ENCODE results near the gene KCNAB1. TPM values are rescaled to one million over a fixed set of nuclear protein-coding genes. Genes with fewer than 3 reads are reported as not detected.

KCNAB1 gene
- total and polyA plus RNA-seq, 2 of the 8 experiments (the other 6 are each of a cell fraction or from before 2014, with no cell fraction given), result 0.51 to 2.3 TPM

Other genes starting within 250 kb of the KCNAB1 start
- 161 and 175 TPM in 2 replicates for gene GMPS, start 249.9 kb upstream of the KCNAB1 start, total RNA-seq (2021; fragmentation: NEBNext Ultra II Directional; extraction: Animal tissue kit (Norgen Biotek cat#: 25700))
- gene GMPS, start 249.9 kb upstream of the KCNAB1 start, polyA plus RNA-seq (2011; rRNA removed), result 31.4 and 57.7 TPM in 2 replicates

Measured in H1 (cell line).